CD4-positive, alpha-beta T cell treated with Interleukin-10 for 1 hour (primary cell): Measurements from ENCODE around the gene TYMS.

Experiments
- DNase-seq: peaks from one replicate; pipeline ENCODE4 v3.0.0-alpha.2; 2020

The TYMS gene

DNA sequence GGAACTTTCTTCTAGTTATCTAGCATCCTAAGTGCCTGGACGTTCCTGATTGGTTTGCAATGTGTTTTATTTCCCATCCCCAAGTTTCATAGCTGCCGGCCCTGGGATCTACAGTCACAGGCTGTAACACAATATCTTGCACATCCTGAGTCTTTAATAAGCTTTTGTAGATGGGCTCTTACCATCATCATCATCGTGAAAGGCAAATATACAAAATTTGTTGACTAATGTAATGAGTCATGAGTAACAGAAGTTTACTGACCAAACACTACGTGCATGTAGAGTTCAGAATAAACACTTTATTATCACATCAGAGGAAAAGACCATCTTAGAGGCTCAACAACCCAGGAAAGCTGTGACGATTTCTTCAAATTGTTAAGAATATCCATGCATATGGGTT is 8.1 kb upstream of the TYMS start:
- no peak for DNase-seq

DNA sequence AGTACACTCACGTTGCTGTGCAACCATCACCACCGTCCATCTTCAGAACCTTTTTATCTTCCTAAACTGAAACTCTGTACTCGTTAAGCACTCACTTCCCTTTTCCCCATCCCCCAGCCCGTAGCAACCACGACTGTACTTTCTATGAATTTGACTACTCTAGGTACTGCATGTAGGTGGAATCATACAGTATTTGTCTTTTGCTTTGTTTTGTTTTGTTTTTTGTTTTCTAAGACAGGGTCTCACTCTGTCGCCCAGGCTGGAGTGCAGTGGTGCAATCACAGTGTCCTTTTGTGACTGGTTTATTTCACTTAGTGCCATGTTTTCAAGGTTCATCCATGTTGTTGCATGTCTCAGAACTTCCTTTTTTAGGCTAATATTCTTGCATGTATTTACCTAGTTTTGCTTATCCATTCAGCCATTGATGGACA is 7.0 kb upstream of the TYMS start:
- peak; percentile 17 for DNase-seq

DNA sequence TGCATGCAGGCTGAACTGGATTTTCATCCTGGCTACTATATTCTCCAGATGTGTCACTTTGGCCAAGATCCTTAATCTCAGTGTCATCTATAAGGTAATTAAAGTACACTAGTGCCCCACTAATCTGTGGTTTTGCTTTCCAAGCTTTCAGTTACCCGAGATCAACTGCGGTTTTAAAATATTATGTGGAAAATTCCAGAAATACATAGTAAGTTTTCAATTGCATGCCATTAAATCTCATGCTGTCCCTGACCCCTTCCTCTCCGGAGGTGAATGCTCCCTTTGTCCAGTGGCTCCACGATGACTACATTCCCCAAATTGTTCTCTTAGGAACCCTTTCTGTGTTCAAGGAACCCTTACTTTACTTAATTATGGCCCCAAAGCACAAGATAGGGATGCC is 5.3 kb upstream of the TYMS start:
- DNase-seq, result no peak

DNA sequence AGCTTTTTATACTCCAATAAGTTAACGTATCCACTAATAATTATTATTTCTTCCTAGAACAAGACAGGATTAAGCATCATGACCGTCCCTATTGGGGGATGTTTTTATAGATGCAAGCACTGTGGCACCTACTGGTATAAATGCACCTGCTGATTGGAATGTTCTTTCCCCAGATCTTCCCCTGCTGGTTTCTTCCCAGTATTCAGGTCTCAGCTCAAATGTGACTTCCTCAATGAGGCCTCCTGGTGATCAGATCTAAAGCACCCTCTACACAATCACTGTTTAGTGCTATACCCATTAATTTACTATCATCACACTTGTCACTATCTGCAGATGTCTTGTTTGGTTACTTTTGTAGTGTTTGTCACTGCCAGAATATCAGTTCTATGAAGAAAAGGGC is 3.9 kb upstream of the TYMS start:
- DNase-seq, result no peak

DNA sequence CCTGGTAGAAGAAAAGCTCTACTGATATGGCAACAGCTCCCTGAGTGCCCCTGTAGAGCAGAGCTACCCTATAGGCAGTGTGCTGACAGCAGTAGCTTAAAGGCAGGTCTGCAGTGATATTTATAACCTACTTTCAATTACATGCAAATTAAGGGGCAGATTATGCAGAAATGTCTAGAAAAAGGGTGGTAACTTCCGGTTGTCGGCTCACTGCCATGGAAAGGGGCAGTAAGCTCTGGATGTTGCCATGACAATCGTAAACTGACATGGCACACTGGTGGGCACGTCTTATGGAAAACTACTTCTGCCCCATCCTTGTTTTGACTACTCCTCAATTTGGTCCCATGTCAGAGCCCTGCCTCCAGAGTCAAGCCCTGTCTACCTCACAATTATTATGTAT is 2.9 kb upstream of the TYMS start:
- DNase-seq, result no peak

DNA sequence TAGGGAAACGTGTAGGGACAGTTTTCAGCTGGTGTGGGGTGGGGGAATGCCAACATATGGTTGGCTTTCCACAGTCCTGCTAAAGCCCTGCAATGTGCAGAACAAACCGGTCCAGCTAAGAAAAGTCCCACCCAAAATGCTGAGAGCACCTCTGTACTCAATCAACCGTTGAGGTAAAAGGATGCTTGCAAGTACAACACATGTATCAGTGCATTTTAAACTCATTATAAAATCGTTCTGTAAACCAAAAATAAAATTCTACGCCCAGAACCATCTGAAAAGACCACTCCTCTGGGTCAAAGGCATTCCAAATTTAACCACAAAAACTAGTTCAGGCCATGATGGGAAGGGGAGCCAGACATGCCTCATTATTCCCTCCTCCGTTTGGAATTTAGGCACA is 2.0 kb upstream of the TYMS start:
- DNase-seq, result no peak

DNA sequence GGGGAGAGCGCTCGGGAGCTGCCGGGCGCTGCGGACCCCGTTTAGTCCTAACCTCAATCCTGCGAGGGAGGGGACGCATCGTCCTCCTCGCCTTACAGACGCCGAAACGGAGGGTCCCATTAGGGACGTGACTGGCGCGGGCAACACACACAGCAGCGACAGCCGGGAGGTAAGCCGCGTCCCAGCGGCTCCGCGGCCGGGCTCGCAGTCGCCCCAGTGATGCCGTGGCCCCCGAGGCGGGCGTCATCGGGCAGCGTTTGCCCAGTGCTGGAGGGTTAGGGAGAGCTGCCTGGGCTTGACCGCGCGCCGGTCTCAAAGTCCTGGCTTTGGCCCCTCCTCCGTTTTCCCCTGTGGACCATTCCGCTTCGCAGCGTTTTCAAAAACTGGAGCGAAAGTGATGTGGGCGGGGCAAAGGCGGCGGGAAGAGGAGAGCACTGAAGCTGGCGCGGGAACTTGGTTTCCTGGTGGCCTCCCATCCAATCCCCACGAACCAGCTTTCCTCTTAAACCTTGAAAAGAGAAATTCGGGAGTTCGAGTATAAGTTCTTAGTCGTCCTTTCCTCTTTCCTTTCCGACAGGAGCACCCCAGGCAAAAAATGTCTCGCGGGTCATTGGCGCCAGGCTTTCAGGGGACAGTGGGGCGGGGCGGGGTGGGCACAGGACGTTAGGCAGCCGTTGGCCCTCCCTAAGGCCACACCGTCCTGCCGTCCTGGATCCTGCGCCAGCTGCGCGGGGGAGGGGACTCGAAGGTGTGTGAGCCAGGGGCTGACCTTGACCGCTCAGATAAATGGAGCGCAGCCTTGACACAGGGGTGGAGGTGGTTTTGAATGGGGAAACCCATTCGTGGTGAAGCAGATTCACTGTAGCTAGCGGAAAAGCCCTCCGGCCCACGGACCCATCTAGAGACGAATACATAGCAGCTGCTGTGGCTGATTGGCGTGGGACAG is 821 bp downstream of the TYMS start:
- peak; percentile 48 for DNase-seq

DNA sequence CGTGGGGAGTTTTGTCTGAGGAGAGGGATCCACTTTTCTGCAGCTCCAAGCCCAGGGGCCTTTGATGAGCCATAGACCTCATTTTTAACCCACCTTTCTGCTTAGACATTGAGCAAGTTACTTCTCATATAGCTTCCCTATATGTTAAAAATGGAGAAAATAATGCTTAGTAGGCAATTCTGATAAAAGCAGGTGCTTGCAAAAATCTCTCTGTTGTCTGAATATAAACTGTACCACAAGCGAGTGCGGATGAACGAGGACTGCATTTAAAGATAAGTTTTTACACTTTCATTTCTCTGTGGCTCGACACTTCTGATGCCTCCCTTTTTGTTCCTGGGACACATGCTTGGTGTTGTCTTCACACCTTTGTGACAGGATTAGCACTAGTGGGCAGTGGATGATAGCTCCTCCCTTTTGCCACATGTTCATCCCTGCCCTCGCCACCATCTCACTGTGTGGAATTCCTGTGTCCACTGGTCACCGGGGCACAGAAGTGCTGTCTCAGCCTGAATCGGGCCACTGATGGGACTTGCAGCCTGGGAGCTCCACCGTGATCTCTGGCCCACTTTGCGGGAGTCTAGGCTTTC is 1.6 kb downstream of the TYMS start:
- DNase-seq, result no peak

DNA sequence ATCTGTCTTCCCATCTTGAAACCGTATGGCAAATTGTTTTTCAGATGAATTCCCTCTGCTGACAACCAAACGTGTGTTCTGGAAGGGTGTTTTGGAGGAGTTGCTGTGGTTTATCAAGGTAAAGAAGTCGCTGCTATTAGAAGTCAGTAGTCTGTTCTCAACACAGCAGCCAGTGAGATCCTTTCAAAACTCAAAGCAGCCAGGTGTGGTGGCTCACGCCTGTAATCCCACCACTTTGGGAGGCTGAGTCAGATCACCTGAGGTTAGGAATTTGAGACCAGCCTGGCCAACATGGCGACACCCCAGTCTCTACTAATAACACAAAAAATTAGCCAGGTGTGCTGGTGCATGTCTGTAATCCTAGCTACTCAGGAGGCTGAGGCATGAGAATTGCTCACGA is 2.1 kb downstream of the TYMS start:
- no peak for DNase-seq

DNA sequence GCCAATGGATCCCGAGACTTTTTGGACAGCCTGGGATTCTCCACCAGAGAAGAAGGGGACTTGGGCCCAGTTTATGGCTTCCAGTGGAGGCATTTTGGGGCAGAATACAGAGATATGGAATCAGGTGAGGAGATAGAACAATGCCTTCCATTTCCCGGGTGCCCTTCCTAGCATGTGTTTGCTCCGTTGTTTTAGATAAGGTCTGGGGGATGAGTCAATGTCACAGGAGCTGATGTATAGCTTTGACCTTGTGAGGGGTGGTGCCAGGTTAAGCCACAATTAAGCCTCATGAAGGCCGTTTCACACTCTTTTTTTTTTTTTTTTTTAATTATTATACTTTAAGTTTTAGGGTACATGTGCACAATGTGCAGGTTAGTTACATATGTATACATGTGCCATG is 4.7 kb downstream of the TYMS start:
- DNase-seq, result no peak

DNA sequence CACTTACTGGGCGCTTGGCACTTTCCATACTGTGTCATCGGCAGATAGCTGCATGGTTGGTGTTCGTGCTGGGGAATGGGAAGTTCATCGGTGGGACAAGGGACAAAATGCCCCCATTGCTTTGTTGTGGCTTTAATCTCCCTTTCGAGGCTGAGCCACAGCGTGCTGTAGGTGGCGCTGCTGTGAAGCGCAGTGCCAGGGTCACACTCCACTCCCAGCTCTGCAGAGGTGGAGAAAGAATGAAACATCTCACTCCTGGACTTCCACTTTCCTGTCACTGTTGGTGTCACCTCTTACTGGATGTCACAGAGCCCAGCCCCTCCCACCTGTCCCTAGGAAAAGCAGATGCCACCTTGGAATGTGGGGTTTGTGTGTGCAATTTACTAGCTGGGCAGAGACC is 8.7 kb downstream of the TYMS start:
- DNase-seq, result no peak

DNA sequence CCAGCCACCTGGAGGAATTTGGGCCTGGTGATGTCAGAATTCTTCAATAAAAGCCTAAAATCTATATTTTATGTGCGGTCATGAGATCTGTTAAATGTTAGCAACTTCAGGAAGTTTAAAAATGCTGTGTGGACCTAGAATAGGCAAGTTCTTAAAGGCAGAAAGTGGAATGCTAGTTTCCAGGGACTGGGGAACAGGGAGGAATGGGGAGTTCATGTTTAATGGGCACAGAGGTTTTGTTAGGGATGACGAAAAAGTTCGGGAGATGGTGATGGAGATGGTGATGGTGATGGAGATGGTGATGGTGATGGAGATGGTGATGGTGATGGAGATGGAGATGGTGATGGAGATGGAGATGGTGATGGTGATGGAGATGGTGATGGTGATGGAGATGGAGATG is 9.2 kb downstream of the TYMS start:
- no peak for DNase-seq

DNA sequence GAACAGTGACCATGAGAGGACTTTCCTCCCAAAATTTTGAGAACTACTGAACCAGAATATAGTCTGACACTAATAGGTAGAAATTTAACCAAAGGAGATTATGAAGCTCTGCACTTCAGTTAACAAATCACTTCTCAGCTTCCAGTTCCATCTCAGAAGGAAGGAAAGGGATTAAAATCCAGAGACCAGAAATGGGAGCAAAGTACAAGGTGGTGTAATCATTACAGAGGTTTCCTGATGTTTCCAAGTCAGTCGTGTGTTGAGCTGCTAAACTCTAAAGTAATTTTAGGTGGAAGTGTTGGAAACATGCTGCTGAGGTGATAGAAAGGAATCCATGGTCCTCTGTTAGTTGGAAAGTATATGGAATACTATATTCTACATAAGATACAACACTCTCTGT is 10.8 kb downstream of the TYMS start:
- DNase-seq, result no peak

DNA sequence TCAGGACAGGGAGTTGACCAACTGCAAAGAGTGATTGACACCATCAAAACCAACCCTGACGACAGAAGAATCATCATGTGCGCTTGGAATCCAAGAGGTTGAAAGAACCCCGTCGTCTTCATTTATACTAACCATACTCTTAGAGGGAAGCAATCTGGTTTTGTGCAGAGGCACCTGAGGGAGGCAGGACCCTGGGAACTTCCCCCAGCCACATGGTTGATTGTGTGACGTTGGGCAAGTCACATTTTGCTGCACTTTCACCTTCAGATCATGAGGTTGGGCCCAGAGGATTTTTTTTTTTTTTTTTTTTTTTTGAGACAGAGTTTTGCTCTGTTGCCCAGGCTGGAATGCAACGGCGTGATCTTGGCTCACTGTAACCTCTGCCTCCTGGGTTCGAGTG is 11.6 kb downstream of the TYMS start:
- no peak for DNase-seq

DNA sequence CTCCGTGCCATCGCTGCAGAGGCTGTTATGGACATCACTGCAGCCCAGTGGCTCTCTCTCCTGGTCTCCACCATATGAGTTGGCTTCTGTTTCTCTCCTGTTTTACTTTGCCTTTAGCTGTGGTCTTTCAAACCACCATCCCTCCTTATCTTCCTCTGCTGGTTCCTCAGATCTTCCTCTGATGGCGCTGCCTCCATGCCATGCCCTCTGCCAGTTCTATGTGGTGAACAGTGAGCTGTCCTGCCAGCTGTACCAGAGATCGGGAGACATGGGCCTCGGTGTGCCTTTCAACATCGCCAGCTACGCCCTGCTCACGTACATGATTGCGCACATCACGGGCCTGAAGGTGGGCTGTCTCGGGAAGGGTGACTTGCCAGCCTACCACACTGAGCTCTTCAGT is 13.1 kb downstream of the TYMS start:
- DNase-seq, result no peak

DNA sequence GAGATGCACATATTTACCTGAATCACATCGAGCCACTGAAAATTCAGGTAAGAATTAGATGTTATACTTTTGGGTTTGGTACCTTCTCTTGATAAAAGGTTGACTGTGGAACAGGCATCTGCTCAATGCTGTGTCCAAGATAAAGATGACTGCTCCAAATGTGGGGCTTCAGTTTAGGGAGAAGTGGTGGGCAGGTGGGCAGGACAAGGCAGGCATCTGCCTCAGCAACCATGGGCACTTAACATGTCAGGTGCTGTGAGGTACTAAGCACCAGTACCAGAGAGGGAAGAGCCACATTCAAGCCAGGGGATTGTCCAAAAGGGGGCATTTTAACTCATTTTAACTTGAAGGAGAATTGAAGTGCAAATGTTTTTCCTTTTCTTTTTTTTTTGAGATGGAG is 14.0 kb downstream of the TYMS start:
- no peak for DNase-seq

DNA sequence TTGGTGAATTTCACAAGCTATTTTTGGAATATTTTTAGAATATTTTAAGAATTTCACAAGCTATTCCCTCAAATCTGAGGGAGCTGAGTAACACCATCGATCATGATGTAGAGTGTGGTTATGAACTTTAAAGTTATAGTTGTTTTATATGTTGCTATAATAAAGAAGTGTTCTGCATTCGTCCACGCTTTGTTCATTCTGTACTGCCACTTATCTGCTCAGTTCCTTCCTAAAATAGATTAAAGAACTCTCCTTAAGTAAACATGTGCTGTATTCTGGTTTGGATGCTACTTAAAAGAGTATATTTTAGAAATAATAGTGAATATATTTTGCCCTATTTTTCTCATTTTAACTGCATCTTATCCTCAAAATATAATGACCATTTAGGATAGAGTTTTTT is 15.9 kb downstream of the TYMS start:
- no peak for DNase-seq

DNA sequence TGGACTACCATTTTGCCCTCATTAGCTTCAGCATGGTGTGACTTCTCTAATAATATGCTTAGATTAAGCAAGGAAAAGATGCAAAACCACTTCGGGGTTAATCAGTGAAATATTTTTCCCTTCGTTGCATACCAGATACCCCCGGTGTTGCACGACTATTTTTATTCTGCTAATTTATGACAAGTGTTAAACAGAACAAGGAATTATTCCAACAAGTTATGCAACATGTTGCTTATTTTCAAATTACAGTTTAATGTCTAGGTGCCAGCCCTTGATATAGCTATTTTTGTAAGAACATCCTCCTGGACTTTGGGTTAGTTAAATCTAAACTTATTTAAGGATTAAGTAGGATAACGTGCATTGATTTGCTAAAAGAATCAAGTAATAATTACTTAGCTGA is 16.3 kb downstream of the TYMS start:
- DNase-seq, result no peak

DNA sequence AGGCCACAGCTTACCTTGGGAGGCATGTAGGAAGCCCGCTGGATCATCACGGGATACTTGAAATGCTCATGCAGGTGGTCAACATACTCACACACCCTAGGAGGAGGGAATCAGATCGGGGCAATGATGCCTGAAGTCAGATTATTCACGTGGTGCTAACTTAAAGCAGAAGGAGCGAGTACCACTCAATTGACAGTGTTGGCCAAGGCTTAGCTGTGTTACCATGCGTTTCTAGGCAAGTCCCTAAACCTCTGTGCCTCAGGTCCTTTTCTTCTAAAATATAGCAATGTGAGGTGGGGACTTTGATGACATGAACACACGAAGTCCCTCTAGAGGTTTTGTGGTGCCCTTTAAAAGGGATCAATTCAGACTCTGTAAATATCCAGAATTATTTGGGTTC is 17.9 kb downstream of the TYMS start:
- DNase-seq, result no peak

DNA sequence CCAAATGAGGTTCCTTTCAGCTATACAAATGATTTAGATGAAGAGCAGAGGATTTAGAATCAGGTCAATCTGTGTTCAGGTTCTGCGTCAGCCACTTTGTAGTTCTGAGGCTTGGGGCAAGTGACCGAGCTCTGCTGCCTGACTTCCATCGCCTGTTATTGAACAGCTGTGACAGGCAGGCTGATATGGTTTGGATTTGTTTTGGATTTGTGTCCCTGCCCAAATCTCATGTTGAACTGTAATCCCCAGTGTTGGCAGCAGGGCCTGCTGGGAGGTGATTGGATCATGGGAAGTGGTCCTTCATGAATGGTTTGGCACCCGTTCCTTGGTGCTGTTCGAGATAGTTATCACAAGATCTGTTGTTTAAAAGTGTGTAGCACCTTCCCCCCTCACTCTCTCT is 18.6 kb downstream of the TYMS start:
- DNase-seq, result no peak

DNA sequence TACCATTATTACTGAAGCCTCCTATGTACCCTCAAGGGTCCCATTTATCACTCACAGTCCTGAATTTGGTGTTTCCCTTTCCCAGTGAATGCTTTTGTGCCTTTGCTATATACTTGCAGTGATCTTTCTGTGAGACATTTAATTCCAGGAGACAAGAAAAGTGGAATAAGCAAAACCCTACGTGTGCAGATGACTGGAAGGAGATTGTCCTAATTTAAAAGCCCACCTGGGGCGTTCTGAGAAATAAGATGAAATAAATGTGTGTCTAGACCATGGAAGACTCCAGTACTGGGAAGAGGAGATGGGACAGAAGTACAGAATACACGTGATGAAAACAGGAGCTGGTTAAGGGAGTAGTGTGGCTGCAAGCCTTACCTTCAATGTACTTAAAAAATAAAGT is 19.3 kb downstream of the TYMS start:
- no peak for DNase-seq

DNA sequence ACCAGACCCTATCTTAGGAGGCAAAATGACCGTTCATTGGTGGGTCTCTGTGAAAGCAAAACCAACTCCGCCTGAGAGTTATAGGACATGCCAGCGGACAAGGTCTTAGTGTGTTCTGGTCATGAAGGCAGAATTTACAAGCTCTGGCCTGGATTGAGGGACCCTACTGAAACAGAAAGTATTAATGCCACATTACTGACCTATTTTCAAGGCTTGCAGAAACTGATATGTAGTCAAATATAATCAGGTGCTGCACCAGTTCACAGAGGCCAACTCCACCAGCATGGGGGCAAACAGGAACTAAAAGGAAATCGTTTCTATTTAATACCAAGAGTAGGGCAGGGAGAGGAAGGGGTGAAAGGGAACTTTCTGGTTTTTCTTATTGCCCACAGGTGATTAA is 19.7 kb downstream of the TYMS start:
- no peak for DNase-seq

DNA sequence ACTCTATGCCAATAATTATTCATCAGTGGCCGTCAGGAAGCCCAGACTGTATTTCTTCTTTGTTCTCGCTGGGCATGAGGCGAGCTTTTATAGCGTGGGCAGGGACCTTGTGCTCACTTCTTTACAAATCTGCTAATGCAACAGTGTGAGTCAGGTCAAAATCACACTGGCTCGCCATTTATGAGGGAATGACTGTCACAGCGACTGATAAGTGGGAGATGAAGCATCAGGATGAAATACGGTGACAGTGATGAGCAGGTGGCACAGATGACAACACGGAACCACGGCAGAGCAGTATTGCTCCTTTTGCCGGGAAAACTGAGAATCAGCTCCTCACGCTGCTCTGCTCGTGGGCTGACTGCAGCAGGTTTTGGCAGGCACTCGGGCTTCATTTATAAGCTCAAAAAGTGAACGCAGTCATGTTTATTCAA is 20.5 kb downstream of the TYMS start:
- DNase-seq, result no peak

DNA sequence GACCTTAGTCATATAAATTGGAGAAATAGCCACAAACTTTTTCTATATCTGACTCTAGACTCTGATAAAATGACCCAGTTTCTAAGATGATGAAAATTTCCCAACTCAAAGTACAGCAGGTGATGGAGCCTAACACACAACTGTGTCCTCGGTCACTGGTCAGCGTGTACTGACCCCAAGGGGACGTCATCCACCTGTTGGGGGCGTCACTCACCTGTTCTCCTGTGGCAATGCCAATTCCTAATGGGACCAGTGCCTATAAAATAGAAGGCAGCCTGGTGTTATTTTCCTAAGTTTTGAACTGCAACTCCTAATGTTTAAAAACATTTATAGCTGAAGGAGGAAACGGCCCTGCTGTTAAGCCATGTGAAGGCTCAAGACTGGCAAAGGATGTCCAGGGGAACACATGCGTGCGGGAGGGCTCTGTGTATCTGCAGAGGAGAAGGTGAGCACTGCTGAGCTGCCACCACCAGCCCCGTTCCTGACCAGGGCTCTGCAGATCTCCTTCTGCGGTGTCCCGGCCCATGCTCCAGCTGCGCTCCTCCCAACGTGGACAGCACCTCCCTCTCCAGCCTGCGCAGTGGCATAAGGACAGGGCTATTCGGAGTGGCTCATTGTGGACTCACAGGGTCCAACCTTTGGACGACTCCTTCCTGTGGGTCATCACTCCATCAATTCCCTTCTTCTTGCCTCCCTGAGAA is 21.2 kb downstream of the TYMS start:
- no peak for DNase-seq
